GM18499 (cell line): ENCODE measurements around the gene OR4C45.
"Not testable (repeated sequence)": the region's sequence is repeated elsewhere in the genome, so short reads cannot be mapped to it uniquely, and the experiment has no call there.

Experiments
- ATAC-seq: cut with Tn5 transposase; IDR thresholded peaks from one replicate; pipeline ENCODE4 v1.9.1; 2021; ENCODE audit warnings: moderate number of reproducible peaks; ENCODE audit not compliant: insufficient read depth, unreplicated experiment

OR4C45 gene

DNA sequence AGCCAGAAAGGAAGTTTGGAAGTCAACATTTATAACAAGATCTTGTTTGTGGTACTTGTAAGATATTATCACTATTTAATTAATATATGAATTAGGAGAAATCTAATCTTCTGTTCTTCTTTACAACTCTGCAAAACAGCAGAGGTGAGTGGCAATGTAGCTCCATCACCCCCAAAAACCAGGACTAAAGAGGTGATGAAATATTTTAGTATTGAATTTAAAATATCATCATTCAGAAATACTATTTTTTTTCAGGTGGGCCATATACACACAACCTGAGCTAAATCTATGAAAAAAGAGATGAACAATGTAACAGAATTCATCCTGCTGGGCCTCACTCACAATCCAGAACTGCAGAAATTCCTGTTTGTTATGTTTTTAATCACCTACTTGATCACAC lies at the start of gene OR4C45:
TSS of gene OR4C45 (plus strand) at position 301 of the 400 bp plus-strand sequence.
- ATAC-seq, result no peak

DNA sequence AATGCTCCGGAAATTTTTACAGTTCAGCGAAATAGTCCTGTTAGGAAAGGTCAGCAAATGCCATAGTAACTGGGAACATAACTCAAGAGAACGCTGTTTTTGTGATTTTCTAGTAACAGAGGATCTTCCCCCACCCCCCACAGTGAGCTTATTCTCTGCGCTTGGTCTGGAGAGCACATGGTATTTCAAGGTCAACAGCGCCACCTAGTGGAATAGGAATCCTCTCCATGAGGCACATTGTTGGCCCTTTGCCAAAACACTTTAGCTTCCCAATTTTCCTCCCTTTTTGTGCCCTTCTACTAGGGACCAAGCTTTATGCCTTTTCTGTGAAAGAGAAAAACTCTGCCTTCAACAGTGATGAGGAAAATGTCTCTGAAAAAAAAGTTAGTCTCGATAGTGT lies 37.1 kb upstream of the OR4C45 start:
- no peak for ATAC-seq

DNA sequence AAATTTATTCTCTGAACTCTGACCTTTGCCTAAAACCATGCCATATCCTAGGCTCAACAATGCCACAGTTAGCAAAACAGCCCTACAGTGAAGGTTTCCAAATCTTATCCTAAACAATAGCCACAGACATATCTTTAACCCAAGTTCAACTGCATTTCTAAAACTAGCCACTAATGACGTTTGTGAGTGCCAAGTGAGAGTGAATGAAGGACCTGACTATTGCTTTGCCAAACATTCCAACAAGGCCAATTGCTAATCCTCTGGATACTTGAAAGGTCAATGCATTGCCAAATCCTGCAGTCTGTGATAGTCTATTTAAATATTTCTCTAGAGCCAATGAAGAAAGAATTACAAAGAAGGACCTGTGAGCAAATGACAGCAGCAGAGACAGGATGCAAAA lies 2.5 kb upstream of the OR4C45 start:
- no peak for ATAC-seq

DNA sequence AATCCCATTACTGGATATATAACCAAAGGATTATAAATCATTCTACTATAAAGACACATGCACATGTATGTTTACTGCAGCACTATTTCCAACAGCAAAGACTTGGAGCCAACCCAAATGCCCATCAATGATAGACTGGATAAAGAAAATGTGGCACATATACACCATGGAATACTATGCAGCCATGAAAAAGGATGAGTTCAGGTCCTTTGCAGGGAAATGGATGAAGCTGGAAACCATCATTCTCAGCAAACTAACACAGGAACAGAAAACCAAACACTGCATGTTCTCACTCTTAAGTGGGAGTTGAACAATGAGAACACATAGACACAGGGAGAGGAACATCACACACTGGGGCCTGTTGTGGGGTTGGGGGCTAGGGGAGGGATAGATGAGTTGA lies 3.6 kb downstream of the OR4C45 start:
- ATAC-seq, result not testable (repeated sequence)

DNA sequence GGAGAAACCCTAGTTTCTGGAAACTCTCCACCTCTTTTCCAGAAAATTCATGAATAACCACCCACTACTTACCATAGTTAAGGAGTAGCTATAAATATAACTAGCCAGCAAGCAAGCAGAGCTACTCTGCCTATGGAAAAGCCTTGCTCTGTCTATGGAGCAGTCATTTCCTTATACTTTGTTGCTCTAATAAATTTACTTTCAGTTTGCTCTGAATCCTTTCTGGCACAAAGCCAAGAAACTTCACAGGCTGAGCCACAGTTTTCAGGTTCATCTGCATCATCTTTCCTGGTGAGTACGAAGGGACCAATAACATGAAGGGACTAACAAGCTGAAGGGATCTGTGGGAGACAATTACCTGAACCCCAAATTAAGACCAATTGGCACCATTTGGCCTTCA lies 4.6 kb downstream of the OR4C45 start:
- ATAC-seq, result no peak

DNA sequence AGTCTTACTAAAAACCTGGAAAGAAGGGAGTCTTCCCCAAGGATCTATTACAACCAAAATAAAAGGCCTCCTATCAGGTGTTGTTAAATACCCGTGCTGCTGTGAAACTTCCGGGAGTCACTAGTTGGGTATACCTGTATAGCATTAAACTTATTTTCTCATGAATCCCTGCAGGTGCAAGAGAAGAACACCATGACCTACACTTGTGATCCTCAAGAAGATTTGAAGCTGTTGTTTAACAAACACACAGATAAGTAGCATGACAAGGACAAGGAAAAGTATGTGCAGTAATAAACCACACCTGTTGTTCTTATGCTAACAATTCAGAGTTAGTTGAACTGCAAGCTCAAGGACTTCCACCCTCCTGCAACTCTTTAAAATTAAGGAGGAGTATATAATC lies 12.0 kb downstream of the OR4C45 start:
- ATAC-seq, result no peak

DNA sequence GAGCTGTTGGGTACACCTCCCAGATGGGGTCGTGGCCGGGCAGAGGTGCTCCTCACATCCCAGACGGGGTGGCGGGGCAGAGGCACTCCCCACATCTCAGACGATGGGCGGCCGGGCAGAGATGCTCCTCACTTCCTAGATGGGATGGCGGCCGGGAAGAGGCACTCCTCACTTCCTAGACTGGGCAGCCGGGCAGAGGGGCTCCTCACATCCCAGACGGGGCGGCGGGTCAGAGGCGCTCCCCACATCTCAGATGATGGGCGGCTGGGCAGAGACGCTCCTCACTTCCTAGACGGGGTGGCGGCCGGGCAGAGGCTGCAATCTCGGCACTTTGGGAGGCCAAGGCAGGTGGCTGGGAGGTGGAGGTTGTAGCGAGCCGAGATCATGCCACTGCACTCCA lies 30.4 kb downstream of the OR4C45 start:
- ATAC-seq, result not testable (repeated sequence)

DNA sequence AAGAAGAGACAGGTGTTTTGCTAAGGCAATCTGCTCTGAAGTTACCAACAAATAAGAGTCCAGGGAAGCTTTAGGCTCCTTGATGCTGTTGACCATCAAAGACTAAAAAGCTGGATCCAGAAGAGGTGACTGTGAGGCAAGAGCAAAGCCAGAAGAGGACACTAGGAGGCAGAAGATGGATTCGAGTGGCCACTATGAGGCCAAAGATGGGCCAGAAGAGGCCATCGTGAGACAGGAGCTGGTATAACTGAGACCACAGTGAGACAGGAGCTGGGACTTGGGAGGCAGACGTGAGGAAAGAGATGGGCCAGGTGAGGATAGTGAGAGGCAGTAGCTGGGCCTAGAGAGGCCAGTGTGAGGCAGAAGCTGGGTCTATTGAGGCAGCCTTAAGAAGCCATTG lies 37.7 kb downstream of the OR4C45 start:
- ATAC-seq, result no peak

DNA sequence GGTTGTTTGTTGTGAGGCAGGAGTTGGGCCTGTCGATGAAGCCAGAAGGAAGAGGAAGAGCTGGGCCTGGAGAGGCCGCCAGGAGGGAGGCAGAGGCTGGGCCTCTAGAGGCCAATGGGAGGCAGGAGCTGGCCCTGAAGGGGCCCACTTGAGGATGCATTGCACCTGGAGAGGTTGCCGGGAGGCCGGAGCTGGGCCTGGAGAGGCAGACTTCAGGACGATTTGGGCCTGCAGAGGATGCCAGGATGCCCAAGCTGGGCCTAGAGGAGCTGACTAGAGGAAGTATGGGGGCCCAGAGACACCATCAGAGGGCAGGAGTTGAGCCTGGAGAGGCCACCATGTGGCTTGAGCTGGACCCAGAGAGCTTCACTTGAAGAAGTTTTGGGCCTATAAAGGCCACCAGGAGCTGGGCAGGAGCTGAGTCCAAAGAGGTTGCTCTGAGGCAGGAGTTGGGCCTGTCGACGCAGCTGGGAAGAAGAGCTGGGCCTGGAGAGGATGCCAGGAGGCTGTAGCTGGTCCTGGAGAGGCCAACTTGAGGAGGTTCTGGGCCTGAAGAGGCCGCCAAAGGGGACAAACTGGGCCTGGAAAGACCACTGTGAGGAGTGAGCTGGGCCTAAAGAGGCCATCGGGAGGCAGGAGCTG lies 39.0 kb downstream of the OR4C45 start:
- no peak for ATAC-seq

DNA sequence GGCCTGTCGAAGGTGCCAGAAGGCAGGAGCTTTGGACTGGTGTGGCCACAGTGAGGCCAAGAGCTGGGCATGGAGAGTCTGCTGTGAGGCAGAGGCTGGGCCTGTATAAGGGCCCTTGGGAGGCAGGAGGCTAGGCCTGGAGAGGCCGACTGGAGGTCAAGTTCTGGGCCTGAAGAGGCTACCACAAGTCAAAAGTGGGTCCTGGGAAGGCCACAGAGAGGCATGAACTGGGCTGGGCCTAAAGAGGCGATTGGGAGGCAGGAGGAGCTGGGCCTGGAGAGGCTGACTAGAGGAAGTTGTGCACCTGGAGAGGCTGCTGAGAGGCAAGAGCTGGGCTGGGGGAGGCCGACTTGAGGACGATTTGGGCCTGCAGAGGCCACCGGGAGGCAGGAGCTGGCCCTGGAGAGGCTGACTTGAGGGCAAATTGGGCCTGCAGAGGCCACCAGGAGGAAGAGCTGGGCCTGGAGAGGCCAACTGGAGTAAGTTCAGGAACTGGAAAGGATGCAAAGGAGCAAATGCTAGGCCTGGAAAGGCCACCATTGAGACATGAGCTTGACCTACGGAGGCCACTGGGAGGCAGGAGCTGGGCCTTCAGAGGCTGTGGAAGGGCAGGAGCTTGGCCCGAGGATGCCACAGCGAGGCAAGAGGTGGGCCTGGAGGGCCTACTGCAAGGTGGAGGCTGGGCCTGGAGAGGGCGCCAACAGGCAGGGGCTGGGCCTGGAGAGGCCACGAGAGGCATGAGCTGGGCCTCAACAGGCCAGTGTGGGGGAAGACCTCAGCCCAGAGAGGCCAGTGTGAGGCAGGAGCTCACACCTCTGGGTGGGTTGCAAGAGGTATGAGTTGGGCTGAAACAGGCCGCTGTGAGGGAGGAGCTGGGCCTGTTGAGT lies 39.8 kb downstream of the OR4C45 start:
- ATAC-seq, result no peak

DNA sequence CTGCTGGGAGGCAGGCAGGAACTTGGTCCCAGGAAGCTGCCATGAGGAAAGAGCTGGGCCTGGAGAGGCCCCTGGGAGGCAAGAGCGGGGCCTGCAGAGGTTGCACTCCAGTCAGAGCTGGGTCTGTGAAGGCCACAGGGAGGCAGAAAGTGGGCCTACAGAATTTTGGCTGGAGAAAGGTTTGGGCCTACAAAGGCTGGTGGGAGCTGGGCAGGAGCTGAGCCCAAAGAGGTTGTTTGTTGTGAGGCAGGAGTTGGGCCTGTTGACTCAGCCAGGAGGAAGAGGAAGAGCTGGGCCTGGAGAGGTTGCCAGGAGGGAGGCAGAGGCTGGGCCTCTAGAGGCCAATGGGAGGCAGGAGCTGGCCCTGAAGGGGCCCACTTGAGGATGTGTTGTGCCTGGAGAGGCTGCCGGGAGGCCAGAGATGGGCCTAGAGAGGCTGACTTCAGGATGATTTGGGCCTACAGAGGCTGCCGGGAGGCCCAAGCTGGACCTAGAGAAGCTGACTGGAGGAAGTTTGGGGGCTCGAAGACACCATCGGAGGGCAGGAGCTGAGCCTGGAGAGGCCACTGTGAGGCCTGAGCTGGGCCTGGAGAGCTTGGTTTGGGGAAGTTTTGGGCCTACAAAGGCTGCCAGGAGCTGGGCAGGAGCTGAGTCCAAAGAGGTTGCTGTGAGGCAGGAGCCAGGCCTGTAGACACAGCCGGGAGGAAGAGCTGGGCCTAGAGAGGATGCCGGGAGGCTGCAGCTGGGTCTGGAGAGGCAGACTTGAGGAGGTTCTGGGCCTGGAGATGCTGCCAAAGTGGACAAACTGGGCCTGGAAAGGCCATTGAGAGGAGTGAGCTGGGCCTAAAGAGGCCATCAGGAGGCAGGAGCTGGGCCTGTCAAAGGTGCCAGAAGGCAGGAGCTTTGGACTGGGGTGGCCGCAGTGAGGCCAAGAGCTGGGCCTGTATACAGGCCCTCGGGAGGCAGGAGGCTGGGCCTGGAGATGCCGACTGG lies 40.7 kb downstream of the OR4C45 start:
- no peak for ATAC-seq

DNA sequence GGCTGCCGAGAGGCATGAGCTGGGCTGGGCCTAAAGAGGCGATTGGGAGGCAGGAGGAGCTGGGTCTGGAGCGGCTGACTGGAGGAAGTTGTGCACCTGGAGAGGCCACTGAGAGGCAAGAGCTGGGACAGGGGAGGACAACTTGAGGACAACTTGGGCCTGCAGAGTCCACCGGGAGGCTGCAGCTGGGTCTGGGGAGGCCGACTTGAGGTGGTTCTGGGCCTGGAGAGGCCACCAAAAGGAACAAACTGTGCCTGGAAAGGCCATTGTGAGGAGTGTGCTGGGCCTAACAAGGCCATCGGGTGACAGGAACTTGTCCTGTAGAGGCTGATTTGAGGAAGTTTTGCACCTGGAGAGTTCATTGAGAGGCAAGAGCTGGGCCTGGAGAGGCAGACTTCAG lies 41.5 kb downstream of the OR4C45 start:
- ATAC-seq, result no peak

DNA sequence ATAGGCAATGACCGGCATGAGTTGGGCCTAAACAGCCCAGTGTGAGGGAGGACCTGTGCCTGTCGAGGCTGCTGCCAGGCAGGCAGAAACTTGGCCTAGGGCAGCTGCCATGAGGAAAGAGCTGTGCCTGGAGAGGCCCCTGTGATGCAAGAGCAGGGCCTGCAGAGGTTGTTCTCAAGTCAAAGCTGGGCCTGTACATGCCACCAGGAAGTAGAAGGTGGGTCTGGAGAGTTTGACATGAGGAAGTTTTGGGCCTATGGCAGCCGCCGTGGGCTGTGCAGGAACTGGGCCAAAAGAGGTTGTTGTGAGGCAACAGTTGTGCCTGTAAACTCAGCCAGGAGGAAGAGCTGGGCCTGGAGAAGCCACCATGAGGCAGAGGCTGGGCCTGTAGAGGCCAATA lies 43.2 kb downstream of the OR4C45 start:
- no peak for ATAC-seq

DNA sequence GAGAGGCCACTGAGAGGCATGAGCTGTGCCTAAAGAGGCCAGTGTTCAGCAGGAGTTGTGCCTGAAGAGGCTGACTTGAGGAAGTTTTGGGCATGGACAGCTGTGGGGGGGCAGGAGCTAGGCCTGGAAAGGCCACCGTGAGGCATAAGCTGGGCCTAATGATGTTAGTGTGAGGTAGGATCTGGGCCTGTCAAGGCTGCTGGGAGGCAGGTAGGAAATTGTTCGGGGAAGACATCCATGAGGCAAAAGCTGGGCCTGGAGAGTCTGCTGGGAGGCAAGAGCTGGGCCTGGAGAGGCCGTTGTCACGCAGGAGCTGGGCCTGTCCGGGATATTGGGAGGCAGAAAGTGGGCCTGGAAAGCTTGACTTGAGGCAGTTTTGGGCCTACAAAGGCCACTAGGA lies 44.9 kb downstream of the OR4C45 start:
- no peak for ATAC-seq

DNA sequence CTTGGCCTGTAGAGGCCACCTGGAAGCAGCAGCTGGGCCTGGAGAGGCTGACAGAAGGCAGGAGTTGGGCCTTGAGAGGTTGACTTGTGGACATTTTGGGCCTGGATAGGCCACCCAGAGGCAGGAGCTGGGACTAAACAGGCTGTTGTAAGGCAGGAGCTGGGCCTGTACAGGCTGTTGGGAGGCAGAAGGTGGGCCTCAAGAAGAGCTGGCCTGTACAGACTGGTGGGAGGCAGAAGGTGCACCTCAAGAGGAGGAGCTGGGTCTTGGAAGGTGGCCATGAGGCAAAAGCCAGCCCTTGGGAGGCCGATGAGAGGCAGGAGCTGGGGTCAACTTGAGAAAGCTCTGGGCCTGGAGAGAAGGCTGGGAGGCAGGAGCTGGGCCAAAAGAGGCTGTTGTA lies 45.3 kb downstream of the OR4C45 start:
- no peak for ATAC-seq

DNA sequence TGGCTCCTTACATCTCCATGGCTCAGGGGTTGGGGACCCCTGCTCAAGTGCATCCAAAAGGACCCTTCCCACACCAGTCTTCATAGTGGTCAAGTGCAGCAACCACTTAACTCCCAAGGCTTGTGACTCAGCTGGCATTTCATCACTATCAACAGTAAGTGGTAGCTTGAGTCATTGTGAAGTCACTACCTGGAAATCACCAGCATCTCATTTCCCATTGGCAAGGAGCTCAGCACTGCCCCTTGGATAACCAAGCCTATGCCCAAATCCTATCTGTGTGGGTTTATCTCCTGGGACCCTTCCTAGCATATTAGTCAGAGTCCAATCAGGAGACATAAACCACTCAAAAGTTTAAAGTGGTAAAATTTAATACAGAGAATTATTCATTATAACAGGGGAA lies 46.3 kb downstream of the OR4C45 start:
- ATAC-seq, result not testable (repeated sequence)

DNA sequence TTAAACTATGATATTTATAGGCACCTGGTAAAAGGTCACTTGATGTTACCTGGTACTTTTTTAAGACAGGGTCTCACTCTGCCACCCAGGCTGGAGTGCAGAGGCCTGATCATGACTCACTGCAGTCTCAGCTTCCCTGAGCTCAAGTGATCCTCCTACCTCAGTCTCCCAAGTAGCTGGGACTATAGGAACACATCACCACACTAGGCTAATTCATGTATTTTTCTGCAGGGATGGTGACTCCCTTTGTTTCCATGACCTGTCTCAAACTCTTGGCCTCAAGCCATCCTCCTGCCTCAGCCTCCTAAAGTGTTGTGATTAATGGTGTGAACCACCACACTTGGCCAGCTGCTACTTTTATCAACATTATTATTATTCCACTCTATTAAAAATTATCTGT lies 47.6 kb downstream of the OR4C45 start:
- no peak for ATAC-seq
